ENCODE measurements around the gene FHIT.

Gene FHIT

DNA sequence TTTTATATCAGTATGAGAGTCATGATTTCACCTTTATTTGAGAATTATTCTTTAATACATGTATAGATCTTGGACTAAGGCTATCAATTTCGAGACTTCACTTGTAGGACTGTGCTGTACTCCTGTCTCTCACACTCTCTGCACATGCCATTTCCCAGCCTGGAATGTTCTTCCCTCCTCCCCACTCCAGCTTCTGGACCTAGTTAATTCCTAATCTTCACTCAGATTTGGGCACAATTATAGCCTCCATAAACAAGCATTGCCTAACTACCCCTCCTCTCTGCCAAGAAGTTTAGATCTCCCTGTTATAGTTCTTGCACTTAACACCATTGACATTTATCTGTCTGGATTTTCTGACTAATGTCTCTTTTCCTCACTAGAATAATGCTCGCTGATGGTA lies 88.3 kb downstream of the FHIT start:
- no peak for DNase-seq

DNA sequence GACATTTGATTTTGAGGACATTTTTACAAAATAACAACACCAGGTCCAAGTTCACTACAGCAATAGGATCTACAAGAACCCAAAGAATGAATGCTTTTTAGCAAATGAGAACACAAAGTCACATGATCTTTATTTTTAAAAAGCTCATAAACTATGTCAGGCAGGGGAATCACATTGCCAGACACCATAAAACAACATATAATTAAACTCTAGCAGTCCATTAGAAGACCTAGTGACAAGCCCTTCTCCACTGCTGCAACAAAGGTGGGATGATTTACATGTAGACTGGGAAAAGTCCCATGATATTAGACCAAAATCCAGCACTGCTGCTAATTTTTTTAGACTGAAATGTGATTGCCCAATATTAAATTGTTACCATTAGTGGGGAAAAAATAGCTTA lies 92.6 kb downstream of the FHIT start:
- no peak for DNase-seq

DNA sequence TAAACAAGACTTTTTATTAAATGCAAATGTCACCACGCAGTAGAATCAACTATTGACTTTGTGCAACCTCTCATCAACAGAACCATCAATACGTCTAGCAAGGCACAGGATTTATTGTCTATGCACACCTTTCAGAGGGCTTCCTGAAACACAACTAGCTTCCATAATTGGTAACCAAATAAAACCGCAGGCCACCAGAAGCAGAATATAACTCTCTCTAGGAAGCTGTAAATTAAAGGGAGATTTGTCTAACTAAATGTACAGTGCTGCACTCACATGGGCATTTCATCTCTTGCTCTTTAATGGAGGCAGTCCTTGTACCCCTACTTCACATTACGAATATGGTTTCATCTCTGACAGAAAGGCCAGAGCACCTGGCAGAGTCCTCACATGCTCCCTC lies 93.0 kb downstream of the FHIT start:
- no peak for DNase-seq

DNA sequence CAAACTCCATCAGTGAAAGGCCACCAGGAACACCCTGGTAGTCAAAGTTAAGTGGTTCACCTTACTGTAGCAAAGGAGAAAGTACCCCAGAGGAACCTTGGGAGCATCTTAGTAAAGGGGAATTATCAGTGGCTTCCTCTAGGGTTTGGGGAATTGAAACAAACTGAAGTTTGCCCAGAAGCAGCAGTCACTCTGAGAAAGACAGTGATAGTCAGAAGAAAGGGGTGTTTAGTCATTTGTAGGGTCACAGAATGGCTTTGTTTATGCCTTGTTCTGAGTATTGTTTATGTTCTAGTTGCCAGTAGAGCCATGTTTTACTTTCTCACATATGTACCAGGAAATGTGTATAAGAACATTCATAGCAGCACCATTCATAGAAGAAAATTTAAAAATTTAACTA lies 93.8 kb downstream of the FHIT start:
- no peak for DNase-seq

DNA sequence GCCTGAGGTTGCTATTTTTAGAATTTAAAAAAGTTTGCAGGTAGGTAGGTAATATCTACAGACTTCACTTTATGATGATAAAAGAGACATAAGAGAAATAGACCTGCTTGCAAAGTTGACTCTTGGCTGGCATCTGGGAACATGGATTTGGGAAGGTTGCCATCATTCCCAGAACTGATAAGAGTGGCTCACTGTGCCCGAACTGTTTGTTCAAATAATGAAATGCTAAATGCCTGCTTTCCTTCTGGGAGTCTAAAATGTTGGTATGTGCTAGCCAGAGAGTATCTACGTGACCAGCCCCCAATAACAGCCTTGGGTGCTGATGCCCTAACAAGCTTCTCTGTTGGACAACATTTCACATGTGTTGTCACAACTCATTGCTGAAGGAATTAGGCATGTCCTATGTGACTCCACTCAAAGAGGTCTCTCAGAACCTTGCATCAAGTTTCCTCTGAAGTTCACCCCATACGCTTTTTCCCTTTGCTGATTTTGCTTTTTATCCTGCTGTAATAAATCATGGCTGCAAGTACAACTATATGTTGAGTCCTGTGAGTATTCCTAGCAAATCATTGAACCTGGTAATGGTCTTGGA lies 95.5 kb downstream of the FHIT start:
- DNase-seq = no peak

DNA sequence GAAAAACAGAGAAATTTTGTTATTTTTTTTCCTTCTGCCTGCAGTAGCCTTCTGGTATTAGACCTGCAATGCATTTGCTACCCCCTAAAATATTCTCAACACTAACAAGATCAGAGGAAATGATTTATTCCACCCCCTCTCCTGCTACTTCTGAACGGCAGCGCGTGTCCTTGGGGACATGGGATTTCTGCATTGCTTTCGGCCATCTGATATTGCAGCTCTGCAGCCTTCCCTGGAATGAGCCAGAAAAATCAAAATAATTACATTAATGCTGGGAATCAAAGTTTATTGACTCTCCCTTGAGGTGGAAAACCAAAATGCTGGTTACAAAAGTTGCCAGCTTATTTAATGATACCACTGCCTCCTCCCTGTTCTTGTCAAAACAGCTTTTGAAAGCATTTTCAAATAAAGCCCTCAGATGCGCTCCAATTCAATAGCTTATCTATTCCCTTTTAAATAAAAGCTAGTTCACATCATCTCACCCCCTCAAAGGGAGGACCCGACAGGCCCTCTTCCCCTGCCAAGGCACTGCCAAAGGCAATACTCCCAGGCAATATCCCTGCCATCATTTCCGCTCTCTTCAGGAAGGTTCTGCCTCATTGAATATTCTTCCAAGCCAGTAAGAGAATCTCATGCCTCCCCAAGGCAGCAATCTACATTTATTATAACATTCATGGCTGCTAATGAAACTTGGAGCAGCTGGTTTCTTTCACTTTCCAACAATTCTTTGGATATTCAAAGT lies 96.6 kb downstream of the FHIT start:
- no peak for DNase-seq

DNA sequence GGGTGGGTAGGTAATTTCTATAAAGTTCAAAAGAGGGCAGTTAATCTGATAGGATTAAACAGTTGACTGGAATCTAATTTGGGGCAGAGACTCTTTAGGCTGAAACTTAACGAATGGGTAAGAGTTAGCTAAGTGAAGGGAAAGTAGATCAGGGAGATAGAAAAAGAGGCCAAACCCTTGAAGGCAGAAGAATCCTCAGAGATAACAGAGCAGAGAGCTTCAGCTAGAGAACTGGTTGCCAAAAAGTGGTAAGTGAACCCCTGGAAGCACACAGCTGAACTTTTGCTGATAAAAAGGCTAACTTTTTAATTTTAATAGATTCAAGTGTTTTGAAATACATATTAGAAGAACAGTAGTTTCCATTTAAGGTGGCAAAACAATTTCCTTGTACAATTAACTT lies 99.2 kb downstream of the FHIT start:
- DNase-seq = no peak

DNA sequence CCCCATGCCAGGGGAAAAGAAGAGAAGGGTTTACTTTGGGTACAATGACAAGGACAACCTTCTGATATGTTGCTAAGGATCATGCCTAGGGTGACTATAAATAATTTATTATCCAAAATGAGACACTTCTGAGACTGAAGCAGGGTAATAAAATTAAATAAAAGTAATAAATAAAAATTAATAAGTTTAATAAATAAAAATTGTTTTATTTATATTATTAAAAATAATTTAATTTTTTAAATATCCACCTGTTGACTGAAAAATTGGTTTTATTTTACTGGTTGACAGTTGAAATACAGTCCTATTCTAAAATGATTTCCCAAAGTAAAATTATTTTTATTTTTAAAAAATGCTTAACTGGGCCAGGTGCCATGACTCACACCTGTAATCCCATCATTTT lies 102.0 kb downstream of the FHIT start:
- no peak for DNase-seq

DNA sequence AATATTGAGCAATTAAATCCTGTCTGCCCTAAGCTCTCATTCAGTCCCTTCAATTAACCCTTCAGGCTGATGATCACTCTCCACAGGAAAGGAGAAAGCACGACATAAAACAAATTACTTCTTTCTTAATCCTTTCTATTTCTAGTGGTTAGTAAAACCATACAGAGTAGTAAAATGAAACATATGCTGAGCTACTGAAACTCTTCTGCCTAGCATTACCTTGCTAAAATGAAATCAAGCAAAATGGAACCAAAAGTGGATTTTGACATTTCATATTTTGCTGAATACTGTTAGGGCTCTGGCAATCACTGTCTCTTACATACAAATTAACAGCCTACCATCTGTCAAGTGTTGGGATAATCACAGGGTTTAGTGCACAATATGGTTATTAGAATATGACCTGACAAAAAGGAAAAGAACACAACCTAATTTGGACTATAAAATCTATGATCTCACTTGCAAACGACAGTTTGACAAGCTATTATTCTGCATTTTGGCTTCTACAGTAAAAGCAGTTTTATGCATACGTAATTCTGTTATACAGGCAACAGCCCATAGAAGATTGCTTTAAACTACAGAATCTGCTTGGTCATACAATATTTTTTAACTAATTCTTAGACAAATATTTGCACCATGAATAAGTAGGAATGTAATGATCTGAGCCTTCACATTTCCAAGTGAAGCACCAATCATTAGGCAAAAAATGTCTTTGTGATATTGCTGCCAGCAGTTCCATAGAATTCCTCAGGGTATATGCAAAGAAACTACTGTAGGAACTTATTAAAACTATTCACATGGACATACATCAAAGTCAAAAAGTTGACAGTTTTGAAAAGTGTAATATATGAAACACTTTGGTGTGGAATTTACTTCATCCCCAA lies 105.0 kb downstream of the FHIT start:
- DNase-seq = no peak

DNA sequence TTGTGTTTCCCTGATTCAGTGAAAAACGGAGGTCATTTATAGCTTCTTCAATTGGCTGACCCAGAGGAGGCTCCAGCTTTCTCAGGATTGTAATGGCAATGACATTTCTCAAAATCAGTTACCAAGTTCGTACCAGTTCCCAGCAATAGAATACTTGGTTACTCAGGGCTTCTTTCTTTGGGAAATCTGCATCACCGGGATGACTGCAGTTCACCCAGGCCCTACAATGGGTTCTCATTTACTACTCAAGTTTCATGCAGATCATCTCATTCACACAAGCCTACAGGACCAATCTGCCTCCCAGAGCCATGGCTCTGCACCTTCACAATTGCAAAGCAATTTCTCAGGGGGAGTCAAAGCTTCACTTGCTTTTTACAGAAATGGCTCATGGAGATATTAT lies 109.6 kb downstream of the FHIT start:
- DNase-seq = no peak

DNA sequence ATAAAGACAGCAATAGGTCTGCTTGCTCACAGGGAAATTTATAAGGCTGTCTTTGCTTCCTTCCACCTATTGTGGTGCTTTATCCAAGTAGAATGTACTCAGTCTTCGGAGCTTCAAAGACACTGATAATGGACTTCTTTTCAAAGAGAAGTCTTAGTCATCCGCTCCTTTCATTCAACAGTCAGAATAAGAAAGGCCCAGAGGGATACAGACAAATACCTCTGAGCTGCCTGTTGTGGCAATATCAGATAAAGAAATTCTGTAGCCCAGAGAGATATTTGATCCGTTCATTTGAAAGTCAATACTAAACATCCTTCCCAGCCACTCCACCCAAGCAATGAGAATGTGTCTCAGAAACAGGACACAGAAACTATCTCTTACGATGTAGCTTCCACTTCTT lies 110.0 kb downstream of the FHIT start:
- DNase-seq = no peak

DNA sequence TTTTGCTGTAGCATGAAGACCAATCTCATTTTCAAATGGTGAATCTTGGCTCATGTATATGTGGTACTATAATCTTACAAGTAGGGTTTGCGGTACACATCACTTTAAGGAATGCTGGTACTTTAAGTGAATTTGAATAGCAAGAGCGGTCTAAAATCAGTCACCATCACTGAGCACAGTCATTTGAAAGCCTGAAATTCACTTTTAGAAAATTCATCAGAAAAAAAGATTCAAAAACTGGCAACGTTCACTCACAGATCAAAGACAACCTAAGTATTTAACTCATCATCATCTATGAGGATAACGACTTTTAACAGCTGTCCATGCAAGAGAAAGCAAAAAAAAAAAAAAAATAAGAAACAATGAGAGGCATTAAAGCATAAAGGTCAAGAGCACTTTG lies 111.6 kb downstream of the FHIT start:
- DNase-seq = no peak

DNA sequence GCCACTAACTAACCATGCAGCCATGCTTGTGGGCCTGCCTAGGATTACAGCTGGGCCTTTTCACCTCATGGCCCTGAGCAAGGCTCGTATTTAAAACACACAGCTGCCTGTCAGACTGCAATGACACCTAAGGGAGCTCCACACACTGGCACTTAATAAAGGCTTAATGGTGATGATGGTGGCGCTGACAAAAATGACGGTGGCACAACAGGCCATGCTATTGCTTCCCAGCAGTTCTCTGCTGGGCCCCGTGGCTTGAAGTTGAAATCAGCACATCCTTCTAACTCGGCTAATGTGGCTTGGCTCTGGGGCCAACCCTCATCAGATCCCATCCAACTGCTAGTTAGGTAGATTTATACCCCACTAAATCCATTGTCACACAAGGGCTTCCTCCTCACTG lies 112.9 kb downstream of the FHIT start:
- no peak for DNase-seq

DNA sequence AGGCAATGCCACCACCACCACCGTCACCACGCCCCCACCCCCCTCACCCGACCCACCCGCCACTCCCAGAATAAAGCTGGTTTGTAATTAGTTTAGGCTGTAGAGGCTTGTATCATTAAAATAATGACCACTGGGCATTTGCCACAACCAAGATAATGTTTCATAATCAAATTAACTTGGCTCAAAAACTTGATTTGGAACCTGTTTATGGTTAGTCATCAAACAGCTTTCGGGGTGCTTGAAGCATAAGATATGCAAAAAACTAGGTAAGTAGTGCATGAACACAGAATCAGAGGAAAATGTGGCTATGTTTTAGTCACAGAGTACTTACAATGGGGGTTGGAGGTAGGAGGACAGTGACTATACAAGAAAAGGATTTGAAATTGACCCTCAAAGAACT lies 115.1 kb downstream of the FHIT start:
- DNase-seq = no peak

DNA sequence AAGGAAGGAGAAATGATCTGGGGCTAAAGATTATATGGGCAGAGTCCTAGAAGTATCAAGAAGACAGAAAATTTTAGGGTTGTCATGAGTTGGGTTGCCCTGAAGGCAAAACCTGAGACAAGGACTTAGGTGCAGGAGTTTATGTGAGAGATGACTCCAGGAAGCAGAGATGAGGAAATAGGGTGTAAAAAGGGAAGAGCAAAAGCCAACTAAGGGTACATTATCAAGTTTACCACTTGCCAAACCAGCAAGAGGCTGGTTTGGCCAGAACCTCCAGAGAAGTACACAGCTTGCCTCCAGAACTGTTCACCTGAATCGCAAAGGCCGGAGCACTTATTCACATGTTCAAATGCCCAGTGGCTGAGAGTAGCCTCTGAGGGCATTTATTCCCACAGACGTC lies 116.7 kb downstream of the FHIT start:
- DNase-seq = no peak

DNA sequence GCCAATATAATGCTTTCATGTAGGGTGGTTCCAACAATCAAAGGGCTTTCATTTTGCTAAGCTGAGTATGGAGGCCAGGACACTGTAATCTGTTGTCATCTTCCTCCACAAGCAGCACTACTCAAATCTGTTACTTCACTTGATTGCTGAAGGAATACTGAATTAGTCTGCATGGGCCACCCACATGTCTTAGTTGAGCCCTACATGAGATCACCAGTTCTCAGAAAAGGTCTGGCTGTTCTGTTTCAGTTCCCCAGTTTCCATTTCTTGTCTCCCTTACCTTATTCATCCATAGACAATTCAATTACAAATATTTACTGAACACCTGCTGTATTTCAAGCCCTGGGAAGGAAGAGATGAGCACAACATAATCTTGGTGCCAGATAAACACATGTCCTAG lies 119.2 kb downstream of the FHIT start:
- no peak for DNase-seq

DNA sequence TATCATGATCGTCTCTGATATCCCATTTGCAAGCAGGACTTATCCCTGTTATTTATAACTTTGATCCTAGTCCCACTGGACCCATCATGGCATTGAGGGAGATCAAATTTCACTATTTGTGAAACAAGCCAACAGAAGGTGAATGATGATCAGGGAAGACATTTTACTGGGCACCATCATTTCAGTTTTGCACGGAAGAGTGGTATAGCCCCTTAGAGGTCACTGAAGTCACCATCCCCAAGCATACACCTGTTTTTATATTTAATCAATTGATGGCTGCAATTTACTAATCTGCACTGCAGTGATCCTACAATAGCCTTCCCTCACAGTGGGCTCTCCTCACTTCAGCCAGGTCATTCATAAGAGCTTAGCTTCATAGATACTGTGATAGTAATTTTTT lies 132.4 kb downstream of the FHIT start:
- DNase-seq = no peak

DNA sequence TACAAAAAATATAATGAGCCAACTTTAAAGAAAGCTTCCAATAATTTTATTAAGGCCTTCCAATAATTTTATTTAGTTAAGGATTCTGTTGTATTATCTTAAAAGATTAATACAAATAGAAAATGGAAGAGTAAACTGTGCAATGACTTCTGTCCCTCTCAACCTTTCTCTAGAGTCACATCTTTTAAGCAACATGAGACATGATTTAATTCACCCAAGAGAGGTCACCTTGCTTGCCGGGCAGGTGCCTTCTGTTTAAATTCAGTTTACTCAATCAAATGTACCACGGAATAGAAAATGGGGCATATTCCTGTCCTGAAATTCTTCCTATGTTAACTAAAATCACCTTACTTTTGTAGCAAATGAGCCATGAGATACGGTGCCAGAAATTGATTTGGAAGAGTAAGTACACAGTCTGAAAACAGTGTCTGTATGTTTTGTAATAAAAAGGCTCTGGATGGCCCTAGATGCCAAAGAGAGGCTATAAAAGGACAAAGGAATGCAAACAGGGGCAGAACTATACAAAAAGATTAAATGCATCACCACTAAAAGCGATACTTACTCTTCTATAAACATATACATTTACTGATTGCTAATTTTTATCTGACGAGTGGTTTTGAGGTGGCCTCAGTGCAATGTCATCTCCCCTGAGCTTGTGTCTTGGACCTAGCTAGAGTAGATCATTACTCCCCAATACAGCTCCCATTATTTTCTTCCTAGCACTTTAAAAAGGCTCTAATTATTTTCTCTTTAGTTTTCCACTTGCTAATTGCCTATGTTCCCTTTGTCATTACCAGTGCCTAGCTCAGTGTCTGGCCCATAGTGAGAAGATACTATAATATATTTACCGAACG lies 134.0 kb downstream of the FHIT start:
- DNase-seq = no peak

DNA sequence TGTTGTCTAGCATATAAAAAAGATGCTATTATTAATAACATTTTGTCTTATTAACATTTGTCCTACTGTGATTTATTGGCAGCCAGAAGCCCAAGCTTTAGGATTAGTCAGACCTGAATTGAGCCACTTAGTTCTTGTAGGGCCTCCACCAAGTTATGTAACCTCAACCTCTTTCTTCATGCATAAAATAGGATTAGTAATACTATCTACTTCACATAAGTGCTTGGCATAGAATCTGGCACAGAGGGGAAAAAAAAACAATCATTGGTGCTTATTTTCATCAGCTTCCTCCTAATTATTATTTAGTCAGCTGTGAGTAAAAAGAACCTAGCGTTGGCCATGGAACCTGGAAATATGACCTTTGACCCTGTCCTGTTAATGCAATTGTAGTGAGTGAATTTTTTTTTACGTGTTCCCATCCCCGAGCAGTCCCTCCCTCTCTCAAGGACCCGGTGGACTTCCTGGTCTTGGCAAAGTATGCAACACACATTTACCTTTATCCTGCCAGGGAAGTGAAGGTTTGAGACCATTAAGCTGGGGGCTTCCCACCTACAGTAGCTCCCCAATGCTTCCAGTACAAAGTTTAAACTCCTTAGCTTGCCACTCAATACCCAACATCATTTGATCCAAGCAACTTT lies 136.8 kb downstream of the FHIT start:
- DNase-seq = no peak

DNA sequence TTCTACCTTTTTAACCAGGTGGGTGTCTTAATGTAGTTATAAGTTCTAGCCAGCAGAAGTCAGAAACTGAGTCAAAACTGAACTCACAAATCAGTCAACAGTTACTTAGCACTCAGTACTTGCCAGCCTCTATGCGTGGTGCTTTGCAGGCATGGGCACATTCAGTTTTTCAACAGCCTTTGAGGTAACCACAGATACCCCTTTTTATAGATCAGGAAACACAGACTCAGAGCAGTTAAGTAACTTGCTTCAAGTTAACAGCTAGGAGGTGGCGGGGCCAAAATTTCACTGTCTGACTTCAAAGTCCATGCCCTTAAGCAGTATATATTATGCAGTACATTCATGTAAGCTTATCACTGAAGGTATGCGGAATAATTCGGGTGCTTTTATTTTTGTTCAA lies 139.4 kb downstream of the FHIT start:
- DNase-seq = no peak

DNA sequence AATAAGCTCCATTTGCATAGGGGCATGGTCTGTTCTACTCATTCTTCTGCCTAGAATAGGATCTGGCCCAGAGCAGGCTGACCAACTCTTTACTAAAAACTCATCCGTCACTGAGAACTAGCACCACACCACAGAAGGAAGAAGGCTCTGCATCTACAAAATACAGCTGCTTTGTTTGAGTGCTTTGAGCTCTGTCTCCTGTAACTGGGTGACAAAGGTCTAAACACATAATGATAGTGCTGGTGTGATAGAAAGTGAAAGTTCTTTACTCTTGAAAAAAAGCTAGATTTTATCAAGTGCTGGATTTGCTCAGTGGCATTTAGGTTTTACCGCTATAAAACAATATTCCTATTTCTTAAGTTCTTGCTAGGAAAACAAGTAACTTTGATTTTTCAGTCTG lies 140.7 kb downstream of the FHIT start:
- DNase-seq = no peak

DNA sequence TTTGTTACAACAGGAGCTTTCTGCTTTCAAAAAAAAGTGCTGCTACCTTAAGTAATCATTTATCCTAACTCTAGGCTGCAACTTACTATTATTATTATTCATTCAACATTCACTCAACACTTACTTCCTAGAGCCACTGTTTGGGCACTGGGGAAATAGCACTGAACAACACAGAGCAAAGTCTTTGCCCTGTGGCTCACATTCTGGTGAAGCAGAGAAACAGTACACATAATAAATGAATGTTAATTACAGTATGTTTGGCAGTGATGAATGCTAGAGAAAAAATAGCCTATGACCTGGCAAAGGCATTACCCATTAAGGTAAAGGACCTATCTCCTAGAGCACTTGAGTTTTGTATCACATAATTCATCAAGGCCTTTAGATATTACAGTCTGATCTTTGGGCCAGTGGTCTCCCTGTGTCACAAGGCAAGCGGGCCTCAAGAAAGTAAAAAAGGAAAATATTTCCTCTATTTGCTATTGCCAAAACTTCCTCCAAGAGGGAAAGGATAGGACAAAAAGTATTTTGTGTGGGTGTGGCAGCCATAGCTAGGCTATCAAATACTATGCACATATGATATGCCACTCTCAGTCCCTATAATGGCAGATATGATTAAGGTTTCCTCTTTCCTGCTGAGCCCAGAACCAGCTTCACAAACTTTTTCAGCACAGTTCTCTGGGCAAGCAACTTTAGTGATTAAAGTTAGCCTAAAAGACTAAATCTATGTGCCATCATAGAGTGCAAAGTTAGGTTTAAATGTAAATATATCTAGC lies 142.8 kb downstream of the FHIT start:
- DNase-seq = no peak
